Stimulated activated CD8-positive, alpha-beta memory T cell treated with anti-CD3 and anti-CD28 coated beads, Interleukin-7, amount 100 ng/mL, for 24 hours (primary cell): ENCODE results near the gene NUMBL.

Experiments used
- DNase-seq: peaks from one replicate; pipeline ENCODE4 v3.0.0-alpha.2; 2020; ENCODE audit warnings: low read depth

Gene NUMBL

GRCh38 chr19:40689339-40690049 is 957 bp downstream of the NUMBL start:
- DNase-seq: no peak

GRCh38 chr19:40688987-40689338 is 1.5 kb downstream of the NUMBL start:
- no peak for DNase-seq

DNA sequence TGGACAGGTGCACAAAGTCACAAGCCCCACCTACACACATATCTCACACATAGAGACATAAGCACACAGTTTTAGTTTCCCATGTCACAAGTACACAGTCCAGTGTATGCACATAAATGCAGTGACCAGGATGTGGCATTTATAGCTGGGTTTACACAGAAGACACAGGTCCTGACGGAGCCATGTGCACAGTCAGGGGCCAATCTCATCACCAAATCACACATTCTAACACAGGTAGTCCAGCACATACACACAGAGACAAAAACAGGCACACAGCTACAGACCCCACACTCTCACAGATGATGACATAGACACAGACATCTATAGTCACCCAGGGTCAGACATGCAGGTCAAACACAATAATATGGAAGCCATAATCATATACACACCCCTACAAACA is 2.1 kb downstream of the NUMBL start:
- no peak for DNase-seq

- DNase-seq: no peak
Measured at GRCh38 chr19:40687525-40688016, 2.9 kb downstream of the NUMBL start.

DNA sequence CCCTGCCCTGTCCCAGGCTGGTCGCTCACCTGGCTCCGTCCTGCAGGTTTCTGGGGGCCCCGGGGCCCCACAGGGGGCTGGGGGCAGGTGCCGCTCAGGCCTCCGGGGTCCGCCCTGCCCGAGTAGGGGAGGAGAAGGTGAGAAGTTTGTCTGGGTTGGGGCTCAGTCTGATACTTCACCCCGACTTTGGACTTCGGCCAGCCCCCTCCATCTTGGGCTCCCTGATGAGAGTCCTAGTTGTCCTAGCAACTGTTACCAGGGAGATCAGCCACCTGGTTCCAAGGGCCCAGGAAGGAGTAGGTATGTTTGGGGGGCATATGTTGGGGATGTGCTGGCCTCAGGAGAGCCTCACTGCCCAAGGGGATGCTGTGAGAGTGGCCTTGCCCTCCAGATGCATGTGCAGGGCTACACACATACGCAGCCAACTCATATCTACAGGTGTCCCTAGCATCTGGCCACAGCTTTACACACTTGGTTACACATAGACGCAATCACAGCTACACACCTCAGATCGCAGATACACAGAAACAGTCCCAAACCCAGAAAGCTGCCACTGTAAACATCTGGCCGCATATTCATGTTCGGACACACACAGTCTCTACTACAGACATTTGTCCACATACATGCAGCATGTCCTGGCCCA is 3.4 kb downstream of the NUMBL start:
- no peak for DNase-seq

DNA sequence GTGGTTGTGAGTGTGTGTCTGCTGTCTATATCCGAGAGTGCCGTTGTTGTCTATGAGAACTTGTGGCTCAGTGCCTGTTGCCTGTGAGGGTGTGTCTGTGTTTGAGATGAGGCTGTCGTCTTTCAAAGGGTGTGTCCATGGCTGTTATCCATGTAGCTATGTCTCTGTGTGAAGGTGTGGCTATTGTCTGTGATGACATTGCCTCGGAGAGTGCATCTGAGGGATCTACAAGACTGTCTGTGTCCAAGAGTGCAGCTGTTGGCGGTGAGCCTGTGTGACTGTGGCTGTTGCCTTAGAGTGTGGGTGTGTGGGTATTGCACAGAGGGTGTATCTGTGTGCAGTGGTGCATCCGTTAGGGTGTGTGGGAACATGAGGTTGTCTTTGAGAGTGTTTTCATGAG is 4.9 kb downstream of the NUMBL start:
- no peak for DNase-seq

DNA sequence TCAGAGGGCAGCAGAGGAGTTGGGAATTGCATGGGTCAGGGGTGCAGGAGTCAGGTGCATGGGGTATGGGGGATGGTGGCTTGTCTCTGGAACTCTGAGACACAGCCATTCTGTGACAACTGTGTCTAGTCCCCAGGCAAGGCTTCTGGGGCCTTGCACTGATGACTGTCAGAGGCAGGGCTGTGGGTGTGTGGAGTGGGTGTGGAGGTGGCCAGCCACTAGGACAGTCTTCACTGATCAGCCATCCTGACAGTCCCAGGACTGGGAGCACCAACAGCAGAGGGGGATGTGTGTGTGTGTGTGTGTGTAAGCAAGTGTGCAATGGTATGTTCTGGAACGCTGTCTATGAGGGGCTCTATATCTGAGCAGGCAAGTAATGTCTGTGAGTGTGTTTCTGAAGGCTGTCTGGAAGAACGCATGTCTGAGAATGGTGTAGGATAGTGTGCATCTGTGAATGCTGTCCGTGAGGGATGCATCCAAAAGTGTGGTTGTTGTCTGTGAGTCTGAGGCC is 5.4 kb downstream of the NUMBL start:
- DNase-seq: no peak

- no peak for DNase-seq
Measured at GRCh38 chr19:40684280-40684679, 6.2 kb downstream of the NUMBL start.

DNA sequence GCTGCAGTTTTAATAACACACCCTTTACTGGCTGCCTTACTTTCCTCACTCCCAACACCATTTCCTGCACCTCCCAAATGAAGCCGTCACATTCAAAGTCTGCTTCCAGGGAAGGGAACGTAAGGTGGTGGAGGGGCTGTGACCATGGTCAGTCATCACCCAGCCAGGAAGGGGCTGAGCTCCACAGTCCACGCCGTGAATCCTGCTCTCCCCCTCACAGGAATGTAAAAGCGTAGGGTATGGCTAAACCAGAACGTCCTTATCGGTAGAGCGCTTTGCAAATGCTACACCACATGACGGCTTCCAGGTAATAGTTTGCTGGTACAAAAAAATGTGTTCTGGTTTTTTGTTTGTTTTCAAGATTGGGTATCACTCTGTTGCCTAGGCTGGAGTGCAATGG is 7.0 kb downstream of the NUMBL start:
- DNase-seq: no peak

- no peak for DNase-seq
Measured at GRCh38 chr19:40682431-40682964, 8.0 kb downstream of the NUMBL start.

- DNase-seq: no peak
Measured at GRCh38 chr19:40681039-40681438, 9.4 kb downstream of the NUMBL start.

- DNase-seq: no peak
Measured at GRCh38 chr19:40677156-40677555, 13.3 kb downstream of the NUMBL start.

- DNase-seq: no peak
Measured at GRCh38 chr19:40674291-40674690, 16.2 kb downstream of the NUMBL start.

- DNase-seq: no peak
Measured at GRCh38 chr19:40673397-40673796, 17.1 kb downstream of the NUMBL start.

DNA sequence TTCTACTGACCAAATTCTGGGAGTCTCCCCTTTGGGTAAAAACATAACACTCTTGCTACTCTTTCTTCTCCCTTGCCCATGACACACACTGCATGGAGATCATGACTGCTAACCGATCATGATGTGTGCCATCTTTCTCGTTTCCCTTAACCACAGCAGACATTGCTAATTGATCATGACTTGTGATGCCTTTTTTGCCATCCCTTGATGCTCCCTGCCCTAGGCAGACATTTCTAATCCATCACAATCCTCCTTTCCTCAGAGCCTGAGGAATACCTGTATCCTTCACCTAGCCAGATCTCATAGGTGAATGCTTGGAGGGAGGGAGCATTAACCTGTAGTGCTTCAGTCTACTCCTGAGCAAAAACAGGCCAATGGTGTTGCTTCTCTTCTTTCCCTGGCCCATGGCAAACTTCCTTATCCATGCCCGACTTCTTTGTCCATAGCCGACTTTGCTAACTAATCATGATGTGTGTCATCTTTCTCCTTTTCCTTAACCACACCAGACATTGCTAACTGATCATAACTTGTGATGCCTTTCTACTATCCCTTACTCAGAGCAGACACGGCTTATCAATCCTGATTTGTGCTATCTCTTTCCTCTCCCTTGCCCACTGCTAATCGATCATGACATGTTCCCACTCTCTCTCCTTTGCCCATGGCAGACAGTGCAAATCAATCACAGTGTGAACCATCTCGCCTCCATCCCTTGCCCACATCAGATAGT is 17.7 kb downstream of the NUMBL start:
- DNase-seq: no peak

- DNase-seq: no peak
Measured at GRCh38 chr19:40672038-40672437, 18.4 kb downstream of the NUMBL start.

DNA sequence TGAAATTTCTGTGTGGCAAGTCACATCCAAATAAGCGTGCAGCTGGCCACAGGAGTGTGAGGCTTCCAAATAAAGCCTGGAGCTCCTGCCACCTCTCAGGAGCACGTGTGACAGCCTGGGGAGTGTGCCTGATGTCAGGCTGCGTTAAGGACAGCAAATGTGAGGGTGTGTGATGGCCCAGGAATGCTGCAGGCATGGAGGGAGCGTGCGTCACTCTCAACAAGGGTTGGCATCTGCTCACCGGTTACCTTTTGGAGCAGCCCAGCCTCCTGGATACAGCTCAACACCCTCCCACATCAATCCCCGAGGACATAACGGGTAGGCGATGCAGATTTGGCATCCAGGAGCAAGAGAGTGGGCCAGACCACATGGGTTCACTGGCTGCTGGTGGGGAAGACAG is 19.0 kb downstream of the NUMBL start:
- DNase-seq: no peak

DNA sequence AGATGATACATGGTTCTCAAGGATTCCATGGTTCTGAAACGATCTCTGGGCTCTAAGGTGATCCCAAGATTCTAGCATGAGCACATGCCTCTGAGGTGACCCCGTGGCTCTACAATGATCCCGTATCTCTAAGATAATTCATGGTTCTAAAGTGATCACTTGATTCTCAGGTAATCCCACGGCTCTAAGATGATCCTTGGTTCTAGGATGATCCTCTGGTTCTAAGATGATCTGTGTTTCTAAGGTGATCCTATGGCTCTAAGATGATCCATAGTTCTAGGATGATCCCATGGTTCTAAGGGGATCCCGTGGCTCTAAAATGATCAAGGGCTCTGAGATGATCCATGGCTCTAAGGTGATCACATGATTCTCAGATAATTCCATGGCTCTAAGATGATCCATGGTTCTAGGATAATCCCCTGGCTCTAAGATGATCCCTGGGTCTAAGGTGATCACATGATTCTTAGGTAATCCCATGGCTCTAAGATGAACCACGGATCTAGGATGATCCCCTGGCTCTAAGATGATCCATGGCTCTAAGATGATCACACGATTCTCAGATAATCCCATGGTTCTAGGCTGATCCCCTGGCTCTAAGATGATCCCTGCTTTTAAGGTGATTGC is 21.3 kb downstream of the NUMBL start:
- no peak for DNase-seq

- no peak for DNase-seq
Measured at GRCh38 chr19:40667602-40668001, 22.8 kb downstream of the NUMBL start.

GRCh38 chr19:40666803-40667438 is 23.5 kb downstream of the NUMBL start:
- no peak for DNase-seq
